Measurements from ENCODE around the gene ATP11A.

The ATP11A gene

DNA sequence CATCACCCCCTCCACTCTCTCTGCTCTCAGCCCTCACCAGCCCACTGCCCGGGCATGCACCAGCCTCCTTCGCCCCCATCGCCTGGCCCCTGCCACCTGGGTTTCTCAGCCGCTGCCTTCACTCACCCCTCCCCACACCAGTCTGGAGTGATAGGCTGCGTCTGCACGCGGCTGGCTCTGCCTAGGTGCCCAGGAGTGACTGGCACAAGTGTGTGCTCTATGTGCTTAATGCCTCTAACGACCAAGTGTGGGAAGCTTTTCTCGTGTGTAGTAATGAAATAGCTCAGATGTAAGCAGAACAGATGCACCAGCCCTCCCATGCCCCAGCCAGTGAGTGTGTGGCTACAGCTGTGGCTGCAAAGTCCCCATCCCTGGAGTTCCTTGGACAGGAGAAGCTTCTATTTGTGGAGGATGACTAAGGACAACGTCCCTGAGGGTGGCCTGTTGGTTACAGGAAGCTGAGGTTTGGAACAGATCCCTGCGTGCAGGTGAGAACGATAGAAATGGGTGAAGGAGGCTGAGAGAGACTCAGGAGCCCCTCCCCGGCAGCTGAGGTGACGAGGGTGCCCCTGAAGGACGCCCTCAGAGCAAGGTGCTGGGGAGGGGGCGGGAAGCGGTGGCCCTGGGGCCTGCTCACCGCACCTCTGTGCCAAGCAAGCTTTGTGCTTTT lies 35.6 kb downstream of the ATP11A start:
- DNase-seq (ENCODE audit: low spot score) = no peak

DNA sequence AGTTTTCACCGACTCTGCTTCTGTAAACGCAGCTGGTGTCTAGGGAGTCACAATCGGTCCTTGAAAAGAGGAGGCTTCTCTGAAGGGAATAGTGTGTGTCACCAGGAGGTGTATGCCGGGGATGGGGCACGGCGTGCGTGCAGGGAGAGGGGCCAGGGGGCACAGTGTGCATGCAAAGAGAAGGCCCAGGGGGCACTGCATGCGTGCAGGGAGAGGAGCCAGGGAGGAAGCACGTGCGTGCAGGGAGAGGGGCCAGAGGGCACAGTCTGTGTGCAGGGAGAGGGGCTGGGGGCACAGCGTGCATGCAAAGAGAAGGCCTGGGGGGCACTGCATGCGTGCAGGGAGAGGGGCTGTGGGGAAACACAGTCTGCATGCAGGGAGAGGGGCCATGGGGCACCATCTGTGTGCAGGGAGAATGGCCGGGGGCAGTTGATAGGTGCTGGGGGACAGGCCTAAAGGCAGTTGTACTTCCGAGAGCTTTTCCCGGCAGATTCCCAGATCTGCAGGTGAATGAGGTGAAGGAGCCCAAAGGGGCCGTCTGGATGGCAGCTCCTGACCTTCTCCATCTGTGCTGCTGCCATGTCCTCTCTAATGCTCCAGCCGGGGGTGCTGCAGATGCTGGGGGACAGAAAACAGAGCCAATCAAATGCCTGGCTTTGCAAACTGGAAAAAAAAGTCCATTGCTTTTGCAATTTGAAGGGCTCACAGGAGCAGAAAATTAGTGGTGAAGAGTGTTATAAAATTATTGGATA lies 36.4 kb downstream of the ATP11A start:
- no peak for DNase-seq (ENCODE audit: low spot score)

DNA sequence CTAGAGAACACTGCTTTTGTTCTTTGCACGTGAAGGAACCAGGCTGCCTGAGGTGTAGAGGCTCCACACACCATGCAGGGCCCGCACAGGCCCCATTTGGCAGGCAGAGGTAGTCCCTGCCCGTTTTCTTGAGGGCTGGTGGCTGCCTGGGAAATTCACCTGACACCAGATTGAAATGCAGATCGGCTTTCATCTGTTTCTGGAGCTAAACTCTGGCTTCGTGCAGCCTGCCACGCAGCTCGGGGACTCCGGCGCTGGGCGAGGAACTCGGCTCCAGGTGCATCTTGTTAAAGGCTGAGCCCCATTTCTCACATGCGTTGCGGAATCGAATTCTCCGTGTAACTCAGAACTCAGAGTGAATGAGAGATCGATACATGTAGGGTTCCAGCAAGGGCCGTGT lies 37.7 kb downstream of the ATP11A start:
- DNase-seq (ENCODE audit: low spot score) = no peak

DNA sequence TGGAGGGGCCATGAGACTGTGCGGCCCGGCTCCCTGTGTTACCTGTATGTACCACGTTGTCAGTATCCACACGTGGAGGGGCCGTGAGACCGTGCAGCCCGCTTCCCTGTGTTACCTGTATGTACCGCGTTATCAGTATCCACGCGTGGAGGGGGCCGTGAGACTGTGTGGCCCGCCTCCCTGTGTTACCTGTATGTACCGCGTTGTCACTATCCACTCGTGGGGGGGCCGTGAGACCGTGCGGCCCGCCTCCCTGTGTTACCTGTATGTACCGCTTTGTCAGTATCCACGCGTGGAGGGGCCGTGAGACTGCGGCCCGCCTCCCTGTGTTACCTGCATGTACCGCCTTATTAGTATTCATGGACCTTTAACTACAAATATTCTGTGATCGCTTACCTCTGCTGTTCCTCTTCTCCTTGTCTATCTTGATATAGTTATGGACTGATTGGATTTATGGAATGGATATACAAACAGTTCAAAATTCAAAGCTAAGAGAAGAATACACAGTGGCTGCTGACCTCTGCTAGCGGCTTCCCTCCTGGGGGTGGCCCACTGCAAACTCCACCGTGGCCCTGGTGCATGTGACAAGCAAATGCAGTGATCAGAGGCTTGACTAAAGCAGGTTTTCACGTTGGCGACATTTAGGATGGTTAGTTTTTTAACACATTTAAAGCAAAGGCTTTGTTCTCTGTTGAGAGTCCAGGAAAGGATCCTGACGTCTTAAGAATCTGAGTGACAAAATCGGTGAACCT lies 38.7 kb downstream of the ATP11A start:
- DNase-seq (ENCODE audit: low spot score) = no peak

DNA sequence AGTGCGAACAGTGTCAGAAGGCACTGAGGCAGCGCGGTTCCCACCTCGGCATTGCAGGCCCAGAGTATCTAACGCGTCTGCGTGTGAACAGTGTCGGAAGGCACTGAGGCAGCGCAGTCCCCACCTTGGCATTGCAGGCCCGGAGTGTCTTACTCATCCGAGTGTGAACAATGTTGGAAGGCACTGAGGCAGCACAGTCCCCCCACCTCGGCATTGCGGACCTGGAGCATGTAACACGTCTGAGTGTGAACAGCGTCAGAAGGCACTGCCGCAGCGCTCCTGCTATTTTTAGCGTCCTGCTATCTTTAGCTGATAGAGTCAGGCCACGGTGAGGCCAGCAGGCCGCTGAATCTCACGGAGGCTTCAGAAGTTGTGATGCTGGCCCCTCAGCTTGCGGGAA lies 39.6 kb downstream of the ATP11A start:
- no peak for DNase-seq (ENCODE audit: low spot score)

DNA sequence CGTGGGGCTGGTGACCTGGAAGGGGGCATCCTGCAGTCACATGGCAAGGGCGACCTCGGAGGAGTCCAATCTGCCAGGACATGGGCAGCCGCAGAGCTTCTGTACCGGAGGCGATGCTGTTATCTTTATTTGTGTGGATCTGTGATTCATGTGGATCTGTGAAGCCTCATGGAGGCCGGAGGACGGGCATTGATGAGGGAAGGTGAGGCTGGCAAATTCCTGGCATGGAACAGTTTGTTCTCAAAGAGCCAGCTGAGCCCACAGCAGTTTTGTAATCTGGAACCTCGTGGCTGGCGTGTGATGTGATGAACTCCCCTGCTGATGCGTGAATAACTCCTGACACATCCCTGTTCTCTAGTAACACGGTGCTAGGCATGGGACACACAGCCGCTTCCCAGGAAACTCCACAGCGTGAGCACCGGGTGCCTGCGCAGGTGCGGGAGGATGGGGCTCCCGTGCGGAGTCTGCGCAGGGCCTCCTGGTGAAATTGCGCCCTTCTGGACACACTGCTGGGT lies 40.4 kb downstream of the ATP11A start:
- no peak for DNase-seq (ENCODE audit: low spot score)

DNA sequence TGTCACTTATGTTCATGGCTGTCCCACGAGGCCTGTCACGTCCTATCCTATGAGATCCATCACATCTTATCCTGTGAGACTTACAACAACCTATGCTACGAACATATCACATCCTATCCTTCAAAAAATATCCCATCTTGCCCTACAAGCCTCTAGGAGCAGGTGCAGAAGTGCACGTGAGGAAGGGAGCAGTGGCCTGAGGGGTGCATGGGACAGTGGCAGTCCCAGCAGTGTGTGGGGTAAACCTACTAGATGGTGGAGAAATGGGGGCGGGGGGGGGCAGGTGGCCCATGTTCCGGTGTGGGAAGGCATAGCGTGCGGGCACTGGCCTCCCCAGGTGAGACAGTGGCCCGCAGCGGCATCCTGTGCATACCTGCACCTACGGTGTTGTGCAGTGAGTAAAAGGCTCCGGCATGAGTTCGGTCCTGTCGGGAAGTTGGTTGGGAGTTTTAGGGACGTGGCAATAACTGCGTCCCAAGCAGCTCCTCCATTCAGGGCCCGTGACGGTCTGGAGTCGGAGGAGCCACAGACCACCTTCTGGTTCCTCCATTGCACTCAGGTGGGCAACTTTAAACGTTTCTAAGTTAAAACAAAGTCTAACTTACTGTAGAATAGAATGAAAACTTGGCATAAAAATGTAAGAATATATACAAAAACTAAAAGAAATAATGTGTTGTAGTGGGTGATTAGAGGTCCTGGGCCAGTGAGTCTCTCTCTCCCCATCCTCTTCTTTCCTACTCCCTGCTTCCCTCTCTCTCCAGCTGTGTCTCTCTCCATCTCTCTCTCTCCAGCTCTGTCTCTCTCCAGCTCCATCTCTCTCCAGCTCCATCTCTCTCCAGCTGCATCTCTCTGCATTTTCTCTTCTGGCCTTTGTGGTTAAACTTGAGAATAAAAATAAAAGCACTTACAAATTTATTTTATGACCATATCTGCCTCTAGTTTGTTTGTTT lies 42.1 kb downstream of the ATP11A start:
- DNase-seq (ENCODE audit: low spot score) = no peak

DNA sequence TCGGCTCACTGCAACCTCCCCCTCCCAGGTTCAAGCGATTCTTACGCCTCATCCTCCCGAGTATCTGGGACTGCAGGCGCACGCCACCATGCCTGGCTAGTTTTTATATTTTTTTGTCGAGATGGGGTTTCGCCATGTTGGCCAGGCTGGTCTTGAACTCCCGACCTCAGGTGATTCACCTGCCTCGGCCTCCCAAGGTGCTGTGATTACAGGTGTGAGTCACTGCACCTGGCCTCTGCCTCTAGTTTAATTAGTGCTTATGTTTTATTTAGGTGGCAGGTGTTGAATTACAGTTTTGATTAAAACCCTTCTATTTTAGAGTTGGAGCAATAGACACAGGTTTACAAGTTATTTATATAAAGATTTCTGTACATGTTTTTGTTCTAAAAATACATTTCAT lies 42.8 kb downstream of the ATP11A start:
- no peak for DNase-seq (ENCODE audit: low spot score)

DNA sequence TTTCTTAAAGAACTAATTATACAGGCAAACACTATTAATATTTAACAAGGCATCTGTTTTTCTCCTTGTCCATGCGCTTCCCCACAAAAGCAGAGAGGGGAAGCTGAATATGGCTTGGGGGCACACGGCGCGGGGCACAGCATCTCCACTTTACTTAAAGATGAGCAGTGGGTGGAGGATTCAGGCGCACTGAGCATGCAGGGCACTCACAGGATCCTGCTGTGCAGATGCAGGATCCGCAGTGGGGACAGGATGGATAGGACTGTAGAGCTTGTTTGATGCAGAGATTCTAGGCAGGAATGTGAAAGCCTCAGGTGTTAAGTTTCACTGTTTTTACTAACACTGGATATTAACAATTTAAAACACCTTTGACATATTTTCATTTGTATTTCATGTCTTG lies 43.3 kb downstream of the ATP11A start:
- DNase-seq (ENCODE audit: low spot score) = no peak

DNA sequence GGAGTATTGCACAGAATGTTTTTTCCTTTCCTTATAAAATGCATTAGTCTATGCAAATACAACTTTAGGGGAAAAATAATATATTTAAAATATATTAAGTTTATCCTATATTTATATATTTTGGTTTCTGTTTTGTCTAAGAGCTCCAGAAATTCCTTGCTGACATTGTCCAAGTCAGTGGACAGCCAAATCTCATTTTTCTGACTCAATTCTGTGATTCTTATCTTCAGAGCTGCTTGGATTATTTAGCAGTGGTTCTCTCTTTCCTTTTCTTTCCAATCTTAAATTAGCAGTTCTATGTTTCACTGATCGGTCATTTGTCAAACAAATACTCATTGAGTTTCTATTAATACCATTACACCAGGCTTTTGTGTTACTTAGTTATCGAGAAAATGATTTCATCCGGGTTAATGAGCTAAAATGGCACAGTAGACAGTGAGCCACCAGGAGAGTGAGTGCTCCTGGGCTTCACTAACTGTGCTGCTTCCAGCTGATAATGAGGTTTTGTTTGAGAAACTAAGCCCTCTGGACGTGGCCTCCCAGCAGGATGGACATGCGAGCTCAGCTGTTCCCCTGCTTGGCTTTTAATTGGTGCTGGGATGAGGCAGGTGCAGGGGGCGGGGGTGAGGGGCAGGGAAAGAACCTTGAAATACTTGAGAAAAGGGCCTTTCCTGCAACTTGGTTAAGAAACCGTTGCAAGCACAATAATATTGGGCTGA lies 44.0 kb downstream of the ATP11A start:
- DNase-seq (ENCODE audit: low spot score) = no peak

DNA sequence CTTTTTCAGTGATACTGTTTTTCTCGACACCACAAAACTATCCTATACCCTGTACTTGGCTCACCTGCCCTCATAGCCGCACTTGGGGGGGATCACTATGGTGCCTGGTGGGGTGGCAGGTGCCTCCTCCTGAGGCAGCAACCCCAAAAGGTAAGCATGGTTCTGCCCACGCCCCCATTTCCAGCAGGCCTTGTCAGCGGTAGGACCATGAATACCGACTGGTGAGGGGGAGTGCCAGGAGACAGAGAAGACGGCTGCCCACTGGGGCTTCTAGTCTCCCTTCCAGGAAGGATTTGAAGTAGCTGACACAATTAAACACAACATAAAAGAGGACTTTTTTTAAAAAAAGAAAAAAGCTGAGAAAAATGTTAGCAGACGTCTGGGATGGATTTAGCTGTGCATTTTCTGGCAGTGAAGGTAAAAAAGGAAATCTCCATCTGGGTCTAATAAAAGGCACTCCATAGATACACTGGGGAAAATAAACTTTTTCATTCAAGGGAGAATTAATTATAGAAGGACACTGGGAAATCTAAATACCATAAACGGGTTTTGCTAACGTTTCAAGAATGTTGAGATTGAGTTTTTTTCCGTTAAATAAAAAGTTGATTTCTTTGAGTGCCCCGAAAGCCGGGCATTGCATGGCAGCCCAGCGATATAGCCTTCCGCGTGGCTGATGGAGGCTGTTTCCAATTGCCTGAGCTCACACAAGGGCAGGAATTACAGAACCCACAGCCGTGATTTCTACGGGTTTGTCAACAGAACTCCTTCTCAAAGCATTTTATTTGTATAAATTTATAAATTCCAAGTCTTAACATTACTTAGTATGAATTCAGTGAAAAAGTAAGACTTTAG lies 45.1 kb downstream of the ATP11A start:
- DNase-seq (ENCODE audit: low spot score) = no peak

DNA sequence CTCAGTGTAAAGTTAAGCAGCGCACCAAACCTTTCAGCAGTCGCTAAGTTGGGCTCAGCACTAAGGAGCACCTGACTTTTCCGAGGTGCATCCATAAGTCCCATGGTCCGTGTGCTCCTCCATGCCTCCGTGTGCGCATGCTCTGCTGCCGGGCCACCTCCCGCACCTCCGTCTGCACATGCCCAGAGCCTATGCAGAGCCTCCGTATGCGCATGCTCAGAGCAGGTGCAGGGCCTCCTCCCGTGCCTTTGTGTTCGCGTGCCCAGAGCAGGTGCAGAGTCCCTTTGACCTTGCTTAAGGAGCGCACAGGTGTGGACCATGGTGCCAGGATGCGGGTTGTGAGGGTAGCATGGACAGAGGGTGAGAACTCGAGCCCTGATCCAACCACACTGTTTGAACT lies 46.0 kb downstream of the ATP11A start:
- no peak for DNase-seq (ENCODE audit: low spot score)

DNA sequence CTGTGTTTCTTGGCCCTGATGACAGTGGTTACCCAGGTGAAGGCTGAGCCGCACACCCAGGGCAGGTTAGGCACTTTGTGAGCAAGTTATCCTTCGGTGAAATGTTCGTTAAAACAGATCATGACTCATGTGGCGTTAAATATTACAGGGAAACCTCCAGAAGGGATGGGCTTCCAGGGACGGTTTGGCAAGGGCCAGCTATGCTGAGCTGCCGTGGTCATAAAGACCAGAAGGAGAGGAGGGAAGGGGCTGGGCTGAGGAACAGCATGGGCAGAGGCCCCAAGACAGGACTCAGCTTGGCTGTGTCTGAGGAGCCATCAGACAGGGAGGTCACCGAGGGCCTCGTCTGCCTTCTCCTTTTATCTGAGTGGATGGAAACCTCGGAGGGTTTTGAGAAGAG lies 47.5 kb downstream of the ATP11A start:
- no peak for DNase-seq (ENCODE audit: low spot score)

DNA sequence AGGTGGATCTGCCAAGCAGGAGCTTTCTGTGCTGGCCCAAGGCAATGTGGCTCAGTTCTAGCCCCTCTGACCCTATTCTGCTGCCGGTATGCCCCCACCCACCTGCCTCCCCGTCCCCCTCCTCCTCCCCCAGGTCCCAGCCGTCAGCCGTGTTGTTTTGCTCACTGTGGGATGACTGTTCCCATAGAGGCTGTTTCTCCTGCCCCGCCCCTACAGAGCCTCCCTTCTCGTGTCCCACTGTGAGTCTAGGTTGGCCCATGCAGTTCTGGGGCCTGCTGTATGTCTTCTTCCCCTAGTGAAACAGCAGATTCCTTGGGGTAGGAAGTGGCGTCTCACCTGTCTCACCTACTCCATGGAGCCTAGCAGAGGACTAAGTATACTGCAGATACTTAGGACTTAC lies 48.8 kb downstream of the ATP11A start:
- DNase-seq (ENCODE audit: low spot score) = no peak

DNA sequence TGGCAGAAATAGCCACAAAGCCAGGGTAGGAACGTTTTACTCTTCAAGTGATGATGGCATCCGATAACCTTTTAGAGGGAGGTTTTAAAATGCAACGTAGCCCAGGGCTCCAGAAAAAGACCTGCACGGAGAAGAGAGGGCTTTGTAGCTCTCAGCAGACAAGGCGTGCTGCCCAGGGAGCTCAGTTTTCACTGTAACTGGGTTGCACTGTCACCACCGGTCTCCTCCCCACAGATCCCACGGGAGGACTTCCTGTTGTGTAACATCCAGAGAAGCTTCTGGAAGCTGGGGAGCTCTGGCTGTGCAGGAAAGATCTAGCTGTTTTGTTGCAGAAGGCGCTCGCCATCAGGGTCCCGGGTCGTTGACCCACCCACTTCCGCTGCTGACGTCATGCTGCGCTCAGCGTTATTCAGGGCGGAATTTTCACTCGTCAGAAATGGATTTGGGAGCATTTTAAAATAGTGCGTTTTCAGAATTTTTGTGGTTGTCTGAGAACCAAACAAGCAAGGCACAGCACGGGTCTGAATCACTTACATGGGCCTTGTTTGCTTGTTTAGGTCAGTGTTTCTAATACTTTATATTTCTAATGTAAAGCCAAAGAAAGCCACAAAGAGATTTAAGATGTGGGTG lies 50.8 kb downstream of the ATP11A start:
- no peak for DNase-seq (ENCODE audit: low spot score)

DNA sequence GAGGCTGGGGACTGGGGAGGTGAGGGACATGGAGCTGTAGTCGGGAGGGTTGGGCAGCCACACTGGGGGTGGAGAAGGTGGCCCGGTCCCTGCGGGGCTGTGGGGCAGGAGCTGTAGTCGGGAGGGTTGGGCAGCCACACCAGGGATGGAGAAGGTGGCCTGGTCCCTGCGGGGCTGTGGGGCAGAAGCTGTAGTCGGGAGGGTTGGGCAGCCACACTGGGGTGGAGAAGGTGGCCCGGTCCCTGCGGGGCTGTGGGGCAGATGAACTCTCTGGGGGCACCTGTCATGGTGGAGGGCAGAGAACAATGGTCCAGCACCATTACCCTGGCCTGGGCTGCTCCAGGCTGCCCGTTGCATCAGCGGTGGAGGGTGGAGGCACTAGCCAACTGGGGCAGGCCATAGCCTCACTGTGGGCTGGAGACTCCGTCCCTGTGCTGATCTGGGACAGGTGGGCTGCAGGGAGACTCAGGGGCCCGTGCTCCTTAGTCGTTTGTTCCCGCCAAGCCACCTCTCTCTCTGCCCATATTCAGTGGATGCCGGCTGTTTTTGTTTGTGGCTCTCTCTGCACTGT lies 51.4 kb downstream of the ATP11A start:
- no peak for DNase-seq (ENCODE audit: low spot score)

DNA sequence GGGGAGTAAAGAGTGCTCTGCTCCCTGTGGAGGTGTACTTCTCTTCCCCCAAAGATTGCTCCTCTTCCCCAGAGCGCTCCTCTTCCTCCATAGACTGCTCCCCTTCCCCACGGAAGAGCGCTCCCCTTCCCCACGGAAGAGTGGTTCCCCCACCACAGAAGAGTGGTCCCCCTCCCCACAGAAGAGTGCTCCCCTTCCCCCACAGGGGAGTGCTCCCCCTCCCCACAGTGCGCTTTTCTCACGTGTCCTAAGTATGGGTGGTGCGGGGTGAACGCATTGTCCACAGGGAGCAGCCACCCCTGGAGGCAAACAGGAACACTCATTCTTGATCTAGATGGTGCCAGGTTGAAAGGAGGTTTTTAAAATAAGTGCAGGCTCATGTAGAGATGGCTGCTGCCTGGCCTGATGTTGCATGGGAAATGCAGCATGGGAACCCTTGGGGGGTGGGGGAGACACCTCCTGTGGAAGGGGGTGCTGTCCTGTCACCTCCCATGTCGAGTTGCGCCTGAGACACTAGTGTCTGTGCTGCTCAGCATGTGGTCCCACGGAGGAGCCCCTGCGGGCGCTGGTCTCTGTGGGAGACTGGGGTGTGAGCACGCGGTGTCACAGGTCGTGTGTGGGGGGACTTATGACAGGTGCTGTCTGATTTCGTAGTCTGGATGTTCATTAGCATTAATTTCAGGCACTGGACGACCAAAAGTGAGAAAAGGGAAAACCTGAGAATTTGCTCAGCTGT lies 52.2 kb downstream of the ATP11A start:
- no peak for DNase-seq (ENCODE audit: low spot score)

DNA sequence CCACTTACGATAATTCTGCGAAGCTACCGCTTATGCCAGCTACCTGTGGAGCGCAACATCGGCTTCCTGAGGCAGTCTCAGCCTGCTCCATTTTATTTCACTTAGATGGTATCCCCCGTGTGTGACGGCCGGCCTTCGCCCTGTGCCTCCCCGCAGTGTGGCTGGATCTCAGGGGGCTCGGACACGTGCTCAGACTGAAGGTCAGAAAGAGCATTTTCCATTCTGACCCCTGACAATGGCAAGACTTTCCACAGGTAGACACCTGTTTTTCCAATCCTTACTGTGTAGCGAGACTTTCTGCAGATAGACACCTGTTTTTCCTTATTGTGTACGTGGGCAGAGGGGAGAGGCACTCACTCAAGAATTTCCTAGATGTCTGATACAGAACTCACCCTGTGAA lies 52.7 kb downstream of the ATP11A start:
- DNase-seq (ENCODE audit: low spot score) = no peak
